ENCODE results near the gene TMEM101.

The TMEM101 gene

DNA sequence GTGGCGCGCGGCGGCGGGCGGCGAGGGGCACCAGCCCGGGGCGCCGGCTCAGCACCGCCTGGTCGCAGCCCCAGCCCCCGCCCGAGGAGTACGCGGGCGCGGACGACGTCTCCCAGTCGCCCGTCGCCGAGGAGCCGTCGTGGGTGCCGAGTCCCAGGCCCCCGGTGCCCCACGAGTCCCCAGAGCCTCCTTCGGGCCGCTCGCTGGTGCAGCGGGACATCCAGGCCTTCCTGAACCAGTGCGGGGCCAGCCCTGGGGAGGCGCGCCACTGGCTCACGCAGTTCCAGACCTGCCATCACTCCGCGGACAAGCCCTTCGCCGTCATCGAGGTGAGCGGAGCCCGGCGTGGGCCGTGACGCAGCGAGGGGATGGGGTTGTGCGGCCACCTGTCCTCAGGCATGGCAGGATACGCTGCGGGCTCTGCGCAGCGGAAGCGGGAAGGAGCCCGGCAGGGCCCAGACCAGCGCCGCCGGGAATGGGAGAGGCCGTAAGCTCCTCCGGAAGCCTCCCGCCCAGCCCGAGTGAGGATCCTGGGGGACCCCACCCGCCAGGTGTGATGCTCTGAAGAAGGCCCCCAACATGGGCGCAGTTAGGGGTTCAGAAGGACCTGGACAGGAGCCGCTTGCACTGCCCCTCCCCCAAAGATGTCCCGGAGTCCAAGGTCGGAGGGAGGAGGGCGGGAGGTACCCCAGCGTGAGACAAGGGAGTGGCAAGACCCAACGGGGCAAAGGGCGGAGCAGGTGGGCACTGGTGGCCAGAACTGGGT, 9.8 kb downstream of the TMEM101 start:
- peak overlapping the region; percentile 64 for H3K27ac ChIP-seq (ENCODE audit: poor library complexity, severe bottlenecking)
- no peaks in the 10 kb centered on the region for H3K27me3 ChIP-seq (ENCODE audit: insufficient read depth, poor library complexity, severe bottlenecking)
- H3K9me3 ChIP-seq (ENCODE audit: severe bottlenecking) = no peaks in the 10 kb centered on the region
- H3K36me3 ChIP-seq (ENCODE audit: low read depth) = peaks cover 22% of the 10 kb centered on the region
- no peak for DNase-seq (ENCODE audit: low spot score)
- peak overlapping the region; percentile 47 for H3K4me3 ChIP-seq (ENCODE audit: severe bottlenecking)
- ATAC-seq (ENCODE audit: low read depth) = peak; percentile 2; the same call in 1 of the 3 replicates
- TF ChIP-seq, protein P1, sequence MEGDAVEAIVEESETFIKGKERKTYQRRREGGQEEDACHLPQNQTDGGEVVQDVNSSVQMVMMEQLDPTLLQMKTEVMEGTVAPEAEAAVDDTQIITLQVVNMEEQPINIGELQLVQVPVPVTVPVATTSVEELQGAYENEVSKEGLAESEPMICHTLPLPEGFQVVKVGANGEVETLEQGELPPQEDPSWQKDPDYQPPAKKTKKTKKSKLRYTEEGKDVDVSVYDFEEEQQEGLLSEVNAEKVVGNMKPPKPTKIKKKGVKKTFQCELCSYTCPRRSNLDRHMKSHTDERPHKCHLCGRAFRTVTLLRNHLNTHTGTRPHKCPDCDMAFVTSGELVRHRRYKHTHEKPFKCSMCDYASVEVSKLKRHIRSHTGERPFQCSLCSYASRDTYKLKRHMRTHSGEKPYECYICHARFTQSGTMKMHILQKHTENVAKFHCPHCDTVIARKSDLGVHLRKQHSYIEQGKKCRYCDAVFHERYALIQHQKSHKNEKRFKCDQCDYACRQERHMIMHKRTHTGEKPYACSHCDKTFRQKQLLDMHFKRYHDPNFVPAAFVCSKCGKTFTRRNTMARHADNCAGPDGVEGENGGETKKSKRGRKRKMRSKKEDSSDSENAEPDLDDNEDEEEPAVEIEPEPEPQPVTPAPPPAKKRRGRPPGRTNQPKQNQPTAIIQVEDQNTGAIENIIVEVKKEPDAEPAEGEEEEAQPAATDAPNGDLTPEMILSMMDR (IDR thresholded peaks at IDR 0.05; ENCODE audit: poor library complexity, severe bottlenecking) = no peak
- H3K4me1 ChIP-seq (ENCODE audit: insufficient read depth, poor library complexity, severe bottlenecking) = peaks cover 14% of the 10 kb centered on the region

DNA sequence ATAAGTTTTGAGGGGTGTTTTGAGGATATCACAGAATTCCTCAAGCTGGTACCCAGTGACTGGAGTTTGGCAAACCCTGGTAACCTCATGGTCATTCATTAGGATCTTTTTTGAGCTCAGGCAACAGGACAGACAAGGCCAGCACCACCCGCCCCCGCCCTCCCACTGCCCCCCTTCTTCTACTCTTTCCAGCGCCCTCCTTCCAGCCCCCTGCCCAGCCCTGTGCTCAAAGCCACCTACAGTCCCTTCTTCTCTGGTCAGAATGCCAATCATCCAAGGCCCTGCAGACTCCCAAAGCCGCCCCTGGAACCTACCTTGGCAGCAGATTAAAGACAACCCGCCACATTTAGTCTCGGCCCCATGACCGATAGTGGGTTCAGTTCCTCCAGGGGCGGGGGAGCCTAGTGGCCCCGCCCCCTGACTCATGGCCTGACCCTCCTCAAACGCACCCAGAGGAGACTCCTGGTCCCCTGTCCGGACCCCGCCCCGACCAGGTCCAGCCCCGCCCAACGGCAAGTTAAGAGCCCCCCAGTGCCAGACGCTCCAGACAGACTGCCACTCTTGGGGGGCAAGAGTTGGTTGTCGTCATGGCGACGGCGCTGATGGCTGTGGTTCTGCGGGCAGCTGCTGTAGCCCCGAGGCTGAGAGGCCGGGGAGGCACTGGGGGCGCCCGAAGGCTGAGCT, 10.5 kb downstream of the TMEM101 start, which contains the start of gene NAGS:
Gene NAGS, plus strand, starts transcription at position 546 of the 684 bp plus-strand sequence. Its CDS starts 42 bp downstream, at position 588.
- Histone ChIP-seq H3K4me1 (ENCODE audit: insufficient read depth, poor library complexity, severe bottlenecking) (peaks cover 14% of the 10 kb centered on the region), H3K27ac (ENCODE audit: poor library complexity, severe bottlenecking) (peak within 1 kb of the TSS; percentile 64), H3K9me3 (ENCODE audit: severe bottlenecking) (no peaks in the 10 kb centered on the region), H3K36me3 (ENCODE audit: low read depth) (peaks cover 17% of the 10 kb centered on the region), H3K27me3 (ENCODE audit: insufficient read depth, poor library complexity, severe bottlenecking) (no peaks in the 10 kb centered on the region), H3K4me3 (ENCODE audit: severe bottlenecking) (peak within 1 kb of the TSS; percentile 47)
- TF ChIP-seq, protein P1 (IDR thresholded peaks at IDR 0.05; ENCODE audit: poor library complexity, severe bottlenecking) = no peak
- ATAC-seq (ENCODE audit: low read depth) = no peak; the same call in 2 of the 3 replicates
- DNase-seq (ENCODE audit: low spot score) = no peak

DNA sequence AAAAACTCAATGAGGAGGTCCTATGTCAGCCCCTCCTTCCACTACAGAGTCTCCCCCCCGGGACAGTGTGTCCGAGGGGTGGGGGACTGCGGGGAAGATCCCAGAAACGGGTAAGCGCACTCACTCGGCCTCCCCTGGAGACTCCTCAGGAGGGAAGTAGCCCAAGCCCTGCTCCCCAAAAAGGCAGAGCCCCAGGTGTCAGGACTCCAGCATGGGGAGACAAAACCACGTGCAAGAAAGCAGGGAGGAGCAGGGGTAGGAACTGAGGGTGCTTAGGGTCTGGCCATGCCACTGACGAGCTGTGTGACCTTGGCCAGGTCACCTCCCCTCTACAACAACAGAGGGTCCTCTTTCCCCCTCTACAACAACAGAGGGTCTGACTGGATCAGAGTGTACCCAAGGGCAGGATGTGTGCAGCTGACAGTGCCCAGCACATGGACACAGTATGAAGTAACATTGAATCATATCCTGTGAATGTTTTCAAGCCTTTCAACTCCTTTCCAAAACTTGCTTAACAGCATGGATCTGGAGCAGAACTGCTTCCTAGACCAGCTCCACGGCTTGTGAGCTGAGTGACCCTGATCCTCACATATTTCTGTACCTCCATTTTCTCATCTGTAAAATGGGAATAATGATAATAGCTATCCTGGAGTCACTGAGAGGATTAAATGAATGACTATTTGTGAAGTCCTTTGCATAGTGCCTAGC, 12.5 kb downstream of the TMEM101 start:
- peaks cover 2% of the 10 kb centered on the region; the same call in 1 of the 2 replicates for H3K36me3 ChIP-seq (ENCODE audit: low read depth)
- H3K27ac ChIP-seq (ENCODE audit: poor library complexity, severe bottlenecking) = peak overlapping the region; percentile 64
- no peaks in the 10 kb centered on the region for H3K9me3 ChIP-seq (ENCODE audit: severe bottlenecking)
- H3K4me3 ChIP-seq (ENCODE audit: severe bottlenecking) = no peak overlapping the region
- peaks cover 14% of the 10 kb centered on the region for H3K4me1 ChIP-seq (ENCODE audit: insufficient read depth, poor library complexity, severe bottlenecking)
- DNase-seq (ENCODE audit: low spot score) = no peak
- TF ChIP-seq, protein P1 (IDR thresholded peaks at IDR 0.05; ENCODE audit: poor library complexity, severe bottlenecking) = no peak
- no peaks in the 10 kb centered on the region for H3K27me3 ChIP-seq (ENCODE audit: insufficient read depth, poor library complexity, severe bottlenecking)
- peak; percentile 37 for ATAC-seq (ENCODE audit: low read depth)

DNA sequence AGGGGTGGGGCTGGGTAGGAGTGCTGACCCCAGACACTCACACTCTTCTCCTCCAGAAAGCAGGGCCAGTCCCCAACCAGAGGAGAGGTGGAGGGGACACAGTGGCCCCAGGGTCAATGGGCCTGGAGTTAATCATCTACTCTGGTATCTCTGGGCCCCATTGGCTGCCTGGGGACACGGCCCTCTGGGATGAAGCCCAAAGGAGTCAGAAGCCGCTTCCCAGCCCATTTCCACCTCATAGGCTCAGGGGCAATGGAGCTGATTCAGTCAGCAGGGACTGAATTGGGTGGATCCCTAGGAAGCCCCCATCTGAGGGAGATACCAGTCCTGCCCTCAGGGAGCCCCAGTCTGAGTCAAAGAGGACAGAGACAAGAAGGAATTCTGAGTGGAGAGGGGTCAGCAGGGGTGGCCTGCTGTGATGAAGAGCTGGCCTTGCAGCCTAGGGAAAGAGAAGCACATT, 13.3 kb downstream of the TMEM101 start:
- TF ChIP-seq, protein P1 (IDR thresholded peaks at IDR 0.05; ENCODE audit: poor library complexity, severe bottlenecking) = no peak
- Histone ChIP-seq H3K27me3 (ENCODE audit: insufficient read depth, poor library complexity, severe bottlenecking) (no peaks in the 10 kb centered on the region), H3K9me3 (ENCODE audit: severe bottlenecking) (no peaks in the 10 kb centered on the region), H3K36me3 (ENCODE audit: low read depth) (no peaks in the 10 kb centered on the region), H3K4me1 (ENCODE audit: insufficient read depth, poor library complexity, severe bottlenecking) (peaks cover 14% of the 10 kb centered on the region), H3K27ac (ENCODE audit: poor library complexity, severe bottlenecking) (peak overlapping the region; percentile 64), H3K4me3 (ENCODE audit: severe bottlenecking) (no peak overlapping the region)
- no peak for ATAC-seq (ENCODE audit: low read depth)
- no peak for DNase-seq (ENCODE audit: low spot score)
